ENCODE results near the gene GAB1. TPM values are rescaled to one million over a fixed set of nuclear protein-coding genes. Genes with fewer than 3 reads are reported as not detected.

GAB1 gene
- total RNA-seq, 1 experiment from 2014 or later: 5.9 TPM

DNA sequence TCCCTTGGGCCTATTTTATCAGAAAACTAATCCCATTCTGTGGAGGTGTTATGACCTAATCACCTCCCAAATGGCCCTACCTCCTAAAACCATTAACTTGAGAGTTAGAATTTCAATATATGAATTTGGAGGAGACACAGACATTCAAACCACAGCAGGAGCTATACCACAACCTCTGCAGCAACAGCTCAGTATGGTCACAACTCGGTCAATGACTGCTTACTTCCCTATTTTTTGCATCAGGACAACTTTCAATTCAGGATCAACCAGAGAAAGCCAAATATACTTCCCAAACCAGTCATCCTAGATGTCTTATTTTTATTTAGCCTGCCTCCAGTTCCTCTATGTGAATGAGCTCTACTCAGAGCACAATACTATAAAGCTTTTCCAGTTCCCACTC lies 165.6 kb downstream of the GAB1 start:
- Mint-ChIP-seq H3K36me3 (ENCODE audit: insufficient read depth, unreplicated experiment) (no peaks in the 10 kb centered on the region), H3K4me3 (ENCODE audit: unreplicated experiment) (no peak overlapping the region), H3K27ac (ENCODE audit: low read depth, unreplicated experiment) (no peak overlapping the region), H3K9me3 (ENCODE audit: unreplicated experiment) (no peaks in the 10 kb centered on the region), H3K4me1 (ENCODE audit: insufficient read depth, unreplicated experiment) (no peaks in the 10 kb centered on the region), H3K27me3 (ENCODE audit: insufficient read depth, unreplicated experiment) (no peaks in the 10 kb centered on the region)
- intact Hi-C loops (cut with micrococcal nuclease): no loop called here
- ChIA-PET CTCF (interaction anchor here (0.7 to 1.7 kb wide), 2 partner anchors 10 to 11 kb away, joined by 3 to 6 read pairs; no protein-coding TSS in a partner anchor), POLR2A (no interaction called here)
- TF ChIP-seq, protein P1, sequence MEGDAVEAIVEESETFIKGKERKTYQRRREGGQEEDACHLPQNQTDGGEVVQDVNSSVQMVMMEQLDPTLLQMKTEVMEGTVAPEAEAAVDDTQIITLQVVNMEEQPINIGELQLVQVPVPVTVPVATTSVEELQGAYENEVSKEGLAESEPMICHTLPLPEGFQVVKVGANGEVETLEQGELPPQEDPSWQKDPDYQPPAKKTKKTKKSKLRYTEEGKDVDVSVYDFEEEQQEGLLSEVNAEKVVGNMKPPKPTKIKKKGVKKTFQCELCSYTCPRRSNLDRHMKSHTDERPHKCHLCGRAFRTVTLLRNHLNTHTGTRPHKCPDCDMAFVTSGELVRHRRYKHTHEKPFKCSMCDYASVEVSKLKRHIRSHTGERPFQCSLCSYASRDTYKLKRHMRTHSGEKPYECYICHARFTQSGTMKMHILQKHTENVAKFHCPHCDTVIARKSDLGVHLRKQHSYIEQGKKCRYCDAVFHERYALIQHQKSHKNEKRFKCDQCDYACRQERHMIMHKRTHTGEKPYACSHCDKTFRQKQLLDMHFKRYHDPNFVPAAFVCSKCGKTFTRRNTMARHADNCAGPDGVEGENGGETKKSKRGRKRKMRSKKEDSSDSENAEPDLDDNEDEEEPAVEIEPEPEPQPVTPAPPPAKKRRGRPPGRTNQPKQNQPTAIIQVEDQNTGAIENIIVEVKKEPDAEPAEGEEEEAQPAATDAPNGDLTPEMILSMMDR (IDR thresholded peaks at IDR 0.05; ENCODE audit: unreplicated experiment): no peak
- BruUV-seq (replicated peaks): no TSS peak
- DNase-seq (ENCODE audit: unreplicated experiment): no peak

DNA sequence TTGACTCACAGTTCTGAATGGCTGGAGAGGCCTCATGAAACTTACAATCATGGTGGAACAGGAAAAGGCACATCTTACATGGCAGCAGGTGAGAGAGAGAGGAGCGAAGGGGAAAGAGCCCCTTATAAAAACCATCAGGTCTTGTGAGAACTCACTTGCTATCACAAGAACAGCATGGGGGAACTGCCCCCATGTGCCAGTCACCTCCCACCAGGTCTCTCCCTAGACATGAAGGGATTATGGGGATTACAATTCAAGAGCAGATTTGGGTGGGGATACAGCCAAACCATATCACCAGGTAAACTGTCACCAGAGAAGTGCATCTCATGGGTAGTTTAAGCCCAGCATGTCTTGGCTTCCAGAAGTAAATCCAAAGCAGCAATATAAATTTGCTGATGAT lies 169.4 kb downstream of the GAB1 start:
- Mint-ChIP-seq H3K27ac (ENCODE audit: low read depth, unreplicated experiment) (no peak overlapping the region), H3K27me3 (ENCODE audit: insufficient read depth, unreplicated experiment) (peaks cover 28% of the 10 kb centered on the region), H3K4me1 (ENCODE audit: insufficient read depth, unreplicated experiment) (no peaks in the 10 kb centered on the region), H3K36me3 (ENCODE audit: insufficient read depth, unreplicated experiment) (no peaks in the 10 kb centered on the region), H3K9me3 (ENCODE audit: unreplicated experiment) (no peaks in the 10 kb centered on the region), H3K4me3 (ENCODE audit: unreplicated experiment) (no peak overlapping the region)
- TF ChIP-seq, protein P1 (IDR thresholded peaks at IDR 0.05; ENCODE audit: unreplicated experiment): no peak
- BruUV-seq (replicated peaks): no TSS peak
- ChIA-PET POLR2A (no interaction called here), CTCF (no interaction called here)
- intact Hi-C loops (cut with micrococcal nuclease): no loop called here
- DNase-seq (ENCODE audit: unreplicated experiment): no peak

DNA sequence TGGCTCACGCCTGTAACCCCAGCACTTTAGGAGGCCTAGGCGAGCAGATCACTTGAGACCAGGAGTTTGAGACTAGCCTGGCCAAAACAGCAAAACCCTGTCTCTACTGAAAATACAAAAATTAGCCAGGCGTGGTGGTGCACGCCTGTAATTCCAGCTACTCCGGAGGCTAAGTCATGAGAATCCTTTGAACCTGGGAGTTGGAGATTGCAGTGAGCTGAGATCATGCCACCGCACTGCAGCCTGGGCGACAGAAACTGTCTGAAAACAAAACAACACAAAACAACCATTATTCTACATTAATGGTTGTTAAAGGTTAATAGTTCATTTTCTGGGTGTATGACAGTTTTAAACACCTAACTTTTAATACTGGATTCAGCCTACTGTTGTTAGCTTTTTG lies 175.2 kb downstream of the GAB1 start:
- no TSS peak for BruUV-seq (replicated peaks)
- Mint-ChIP-seq H3K27ac (ENCODE audit: low read depth, unreplicated experiment) (no peak overlapping the region), H3K4me3 (ENCODE audit: unreplicated experiment) (no peak overlapping the region), H3K9me3 (ENCODE audit: unreplicated experiment) (no peaks in the 10 kb centered on the region), H3K27me3 (ENCODE audit: insufficient read depth, unreplicated experiment) (peaks cover 28% of the 10 kb centered on the region), H3K4me1 (ENCODE audit: insufficient read depth, unreplicated experiment) (peaks cover 15% of the 10 kb centered on the region), H3K36me3 (ENCODE audit: insufficient read depth, unreplicated experiment) (peaks cover 16% of the 10 kb centered on the region)
- no peak for DNase-seq (ENCODE audit: unreplicated experiment)
- ChIA-PET CTCF (interaction anchor here (0.6 to 1.7 kb wide), 10 partner anchors 9 to 1432 kb away, joined by 3 to 6 read pairs (median 3); no protein-coding TSS in a partner anchor), POLR2A (interaction anchor here (0.9 to 1.3 kb wide), 2 partner anchors 176 to 327 kb away, joined by 3 to 5 read pairs; partner anchors contain the start of gene USP38)
- intact Hi-C loops (cut with micrococcal nuclease): no loop called here
- TF ChIP-seq, protein P1 (IDR thresholded peaks at IDR 0.05; ENCODE audit: unreplicated experiment): no peak

DNA sequence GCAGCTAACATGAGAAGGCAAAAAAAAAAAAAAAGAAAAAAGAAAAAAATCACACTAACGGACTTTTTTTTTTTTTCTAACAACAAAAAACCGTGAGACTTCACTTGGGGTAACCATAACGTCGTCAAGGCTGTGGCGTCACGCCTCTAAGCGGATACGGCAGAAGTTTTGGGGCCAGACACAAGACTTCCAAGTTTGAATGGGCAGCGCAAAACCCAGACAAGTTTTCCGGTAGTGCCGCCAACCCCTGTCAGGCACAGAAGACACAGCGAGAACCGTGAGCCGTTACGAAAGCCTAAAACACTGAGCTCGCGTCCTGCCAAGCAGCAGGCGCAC lies 176.3 kb downstream of the GAB1 start:
- no TSS peak for BruUV-seq (replicated peaks)
- Mint-ChIP-seq H3K4me1 (ENCODE audit: insufficient read depth, unreplicated experiment) (peaks cover 15% of the 10 kb centered on the region), H3K9me3 (ENCODE audit: unreplicated experiment) (no peaks in the 10 kb centered on the region), H3K27ac (ENCODE audit: low read depth, unreplicated experiment) (peak overlapping the region; percentile 91), H3K36me3 (ENCODE audit: insufficient read depth, unreplicated experiment) (peaks cover 20% of the 10 kb centered on the region), H3K27me3 (ENCODE audit: insufficient read depth, unreplicated experiment) (peaks cover 24% of the 10 kb centered on the region), H3K4me3 (ENCODE audit: unreplicated experiment) (peak overlapping the region; percentile 98)
- no peak for DNase-seq (ENCODE audit: unreplicated experiment)
- POLR2A ChIA-PET: interaction anchor here (0.6 to 2.7 kb wide), 15 partner anchors 10 to 1618 kb away, joined by 3 to 27 read pairs (median 4); partner anchors contain the start of genes ABCE1, ANAPC10 and USP38
- CTCF ChIA-PET: interaction anchor here (0.6 to 1.7 kb wide), 5 partner anchors 10 to 305 kb away, joined by 3 to 6 read pairs (median 4); no protein-coding TSS in a partner anchor
- TF ChIP-seq, protein P1 (IDR thresholded peaks at IDR 0.05; ENCODE audit: unreplicated experiment): no peak
- intact Hi-C loops (cut with micrococcal nuclease): loop anchor here (1.0 kb wide), 1 partner anchor 329 kb away; the partner anchor contains the start of gene USP38

Data from MCF 10A (cell line).